ENCODE data around the gene NDRG4. TPM values are rescaled to one million over a fixed set of nuclear protein-coding genes. Genes with fewer than 3 reads are reported as not detected.
A peak's percentile ranks its signal among the peaks of the same experiment; 100 is the strongest.

NDRG4 gene
- total RNA-seq: 1 to 10 TPM; 3.0 to 3.6 TPM

DNA sequence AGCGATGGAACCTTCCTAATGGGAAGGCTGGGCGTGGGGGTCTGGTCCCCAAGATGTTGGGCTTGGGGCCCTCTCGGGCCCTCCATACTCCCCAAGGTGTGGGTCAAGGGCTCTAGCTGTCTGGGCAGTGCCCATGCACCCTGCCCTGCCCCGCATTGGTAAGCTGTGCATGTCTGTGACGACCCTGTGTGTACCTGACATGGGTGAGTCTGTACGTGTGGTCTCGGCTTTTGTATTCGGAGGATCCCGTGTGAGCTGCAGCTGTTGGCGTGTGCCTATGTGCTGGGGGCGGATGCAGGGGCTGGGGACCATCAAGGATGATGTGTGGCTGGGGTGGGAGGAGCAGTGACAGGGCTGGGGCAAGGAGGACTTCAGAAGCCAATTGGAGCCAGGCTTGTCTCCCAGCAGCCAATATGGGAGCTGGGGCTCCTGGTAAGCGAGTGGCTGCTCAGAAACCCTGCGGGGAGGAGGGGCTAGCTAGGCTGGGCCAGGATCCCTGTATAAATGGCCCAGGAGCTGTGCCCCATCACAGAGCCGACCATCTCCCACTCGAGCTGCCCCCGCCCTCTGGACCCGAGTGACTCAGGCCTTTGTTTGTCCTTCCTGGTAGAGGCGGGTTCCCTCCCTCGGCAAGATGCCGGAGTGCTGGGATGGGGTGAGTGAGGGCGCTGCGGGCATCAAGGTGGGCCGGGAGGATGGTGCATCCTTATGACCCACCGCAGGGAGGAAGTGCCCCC, at the start of gene NDRG4:
Gene NDRG4, plus strand, starts transcription at position 529 of the 737 bp plus-strand sequence. Its CDS starts 106 bp downstream, at position 635.
- Mint-ChIP-seq H3K4me1 (ENCODE audit: low read depth) (peaks cover 20% of the 10 kb centered on the region), H3K9me3 (no peaks in the 10 kb centered on the region), H3K27me3 (ENCODE audit: low read depth) (no peaks in the 10 kb centered on the region), H3K36me3 (ENCODE audit: low read depth) (no peaks in the 10 kb centered on the region), H3K4me3 (peak within 1 kb of the TSS; percentile 74), H3K27ac (no peak within 1 kb of the TSS)
- CTCF ChIA-PET: interaction anchor here (1.1 to 1.7 kb wide), 5 partner anchors 12 to 257 kb away, joined by 3 to 6 read pairs (median 4); no protein-coding TSS in a partner anchor
- peak; percentile 61 for DNase-seq
- intact Hi-C loops (cut with micrococcal nuclease): loop anchor here (2.0 kb wide), 1 partner anchor 15 kb away; the partner anchor contains the start of gene SETD6

DNA sequence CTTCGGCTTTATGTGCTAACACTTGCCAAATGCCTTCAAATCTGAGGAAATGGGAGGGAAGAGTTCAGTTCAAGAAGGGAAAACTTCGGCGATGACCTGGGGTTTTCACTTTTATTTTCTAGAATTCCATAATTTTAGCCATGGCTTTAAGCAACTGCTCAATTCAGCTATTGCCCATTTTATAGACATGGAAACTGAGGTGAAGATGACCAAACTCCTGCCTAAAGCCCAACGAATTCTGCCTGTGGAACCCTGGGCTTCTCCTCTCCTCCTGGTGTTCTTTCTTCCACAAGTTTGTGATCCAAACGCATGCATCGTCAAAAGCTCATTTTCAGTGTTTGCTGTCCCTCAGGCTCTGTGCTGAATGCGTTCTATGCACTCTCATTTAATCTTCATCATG, 49.4 kb upstream of the NDRG4 start:
- Mint-ChIP-seq H3K36me3 (ENCODE audit: low read depth) (no peaks in the 10 kb centered on the region), H3K4me1 (ENCODE audit: low read depth) (no peaks in the 10 kb centered on the region), H3K4me3 (no peak overlapping the region), H3K27ac (no peak overlapping the region), H3K27me3 (ENCODE audit: low read depth) (peaks cover 6% of the 10 kb centered on the region), H3K9me3 (no peaks in the 10 kb centered on the region)
- CTCF ChIA-PET: no interaction called here
- intact Hi-C loops (cut with micrococcal nuclease): no loop called here
- no peak for DNase-seq

DNA sequence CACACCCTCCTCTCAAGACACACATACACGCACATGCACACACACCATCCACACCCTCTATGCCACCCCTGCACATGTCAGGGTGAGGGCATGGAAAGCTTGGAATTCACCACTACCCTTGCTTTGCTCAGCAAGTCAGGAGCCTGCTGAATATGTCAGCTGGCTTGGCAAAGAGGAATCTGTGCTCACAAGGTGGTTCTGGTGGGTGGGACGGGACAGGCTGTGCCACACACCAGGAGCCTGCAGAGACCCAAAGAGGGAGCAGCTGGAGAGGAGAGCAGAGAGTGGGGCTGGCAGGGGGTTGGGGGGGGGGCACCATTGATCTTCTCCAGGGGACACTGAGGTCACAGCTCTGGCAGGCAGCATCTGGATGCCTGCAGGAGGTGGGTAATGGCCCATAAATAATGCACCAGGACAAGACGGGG, 48.7 kb upstream of the NDRG4 start:
- no peaks in the 10 kb centered on the region for H3K4me1 Mint-ChIP-seq (ENCODE audit: low read depth)
- peaks cover 6% of the 10 kb centered on the region for H3K27me3 Mint-ChIP-seq (ENCODE audit: low read depth)
- intact Hi-C loops (cut with micrococcal nuclease): no loop called here
- H3K4me3 Mint-ChIP-seq: no peak overlapping the region
- CTCF ChIA-PET: no interaction called here
- H3K9me3 Mint-ChIP-seq: no peaks in the 10 kb centered on the region
- H3K27ac Mint-ChIP-seq: no peak overlapping the region
- H3K36me3 Mint-ChIP-seq (ENCODE audit: low read depth): no peaks in the 10 kb centered on the region
- no peak for DNase-seq

DNA sequence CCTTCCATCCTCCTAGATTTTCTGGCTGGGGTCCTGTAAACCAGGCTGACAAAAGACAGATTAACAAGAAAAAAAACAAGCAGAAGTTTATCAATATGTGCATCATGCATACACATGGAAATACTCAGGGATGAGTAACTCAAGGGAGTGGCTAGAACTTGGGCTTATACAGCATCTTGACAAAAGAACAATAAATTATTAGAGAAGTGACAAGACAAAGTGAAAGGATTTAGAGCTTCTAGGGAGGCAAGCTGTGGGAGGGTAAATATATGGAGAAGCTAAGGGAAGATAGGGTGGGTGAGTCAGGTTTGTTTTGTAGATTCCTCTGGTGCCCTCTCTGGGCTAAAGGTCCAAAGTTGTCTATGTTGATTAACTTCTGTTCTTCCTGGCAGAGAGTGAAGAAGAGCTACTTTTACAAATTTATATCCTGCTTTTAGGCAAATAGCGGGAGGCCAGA, 48.0 kb upstream of the NDRG4 start:
- intact Hi-C loops (cut with micrococcal nuclease): no loop called here
- H3K27ac Mint-ChIP-seq: no peak overlapping the region

GRCh38 chr16:58452640-58453039, 47.3 kb upstream of the NDRG4 start:
- H3K9me3 Mint-ChIP-seq: no peaks in the 10 kb centered on the region
- CTCF ChIA-PET: interaction anchor here (0.6 kb wide), 1 partner anchor 43 kb away, joined by 3 read pairs; no protein-coding TSS in a partner anchor
- intact Hi-C loops (cut with micrococcal nuclease): no loop called here
- H3K27ac Mint-ChIP-seq: no peak overlapping the region
- H3K27me3 Mint-ChIP-seq (ENCODE audit: low read depth): peaks cover 6% of the 10 kb centered on the region
- H3K4me1 Mint-ChIP-seq (ENCODE audit: low read depth): no peaks in the 10 kb centered on the region
- no peaks in the 10 kb centered on the region for H3K36me3 Mint-ChIP-seq (ENCODE audit: low read depth)
- H3K4me3 Mint-ChIP-seq: no peak overlapping the region
- no peak for DNase-seq

More for the DNA sequence above, 48.0 kb upstream of the NDRG4 start:
- Mint-ChIP-seq H3K36me3 (ENCODE audit: low read depth) (no peaks in the 10 kb centered on the region), H3K4me3 (no peak overlapping the region), H3K4me1 (ENCODE audit: low read depth) (no peaks in the 10 kb centered on the region), H3K27me3 (ENCODE audit: low read depth) (peaks cover 6% of the 10 kb centered on the region), H3K9me3 (no peaks in the 10 kb centered on the region)
- DNase-seq: no peak
- CTCF ChIA-PET: interaction anchor here (0.6 kb wide), 1 partner anchor 43 kb away, joined by 3 read pairs; no protein-coding TSS in a partner anchor

- intact Hi-C loops (cut with micrococcal nuclease): no loop called here
- Mint-ChIP-seq H3K9me3 (no peaks in the 10 kb centered on the region), H3K36me3 (ENCODE audit: low read depth) (no peaks in the 10 kb centered on the region), H3K27ac (no peak overlapping the region), H3K4me3 (no peak overlapping the region), H3K27me3 (ENCODE audit: low read depth) (no peaks in the 10 kb centered on the region), H3K4me1 (ENCODE audit: low read depth) (peaks cover 3% of the 10 kb centered on the region)
- no peak for DNase-seq
- CTCF ChIA-PET: interaction anchor here (0.6 to 0.7 kb wide), 5 partner anchors 23 to 364 kb away, joined by 3 to 5 read pairs (median 3); no protein-coding TSS in a partner anchor
Measured at GRCh38 chr16:58454178-58454577, 45.8 kb upstream of the NDRG4 start.

DNA sequence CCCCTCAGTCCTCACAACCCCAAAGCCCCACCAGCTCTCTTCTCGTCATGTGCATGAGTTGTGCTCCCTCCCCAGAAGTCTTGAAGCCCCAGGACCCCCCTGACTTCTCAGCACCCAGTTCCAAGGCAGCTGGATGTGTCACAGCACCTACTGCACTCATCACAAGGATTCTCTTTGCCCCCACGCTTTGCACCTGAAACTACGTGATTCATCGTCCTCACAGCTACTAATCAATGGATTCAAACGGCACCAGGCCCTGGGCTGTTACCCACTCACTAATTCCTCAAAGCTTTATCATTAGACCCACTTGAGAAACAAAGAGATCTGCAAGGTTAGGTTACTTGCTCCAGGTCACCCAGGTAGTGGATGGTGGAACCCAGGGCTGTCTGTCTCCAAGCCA, 45.1 kb upstream of the NDRG4 start:
- Mint-ChIP-seq H3K27ac (no peak overlapping the region), H3K27me3 (ENCODE audit: low read depth) (no peaks in the 10 kb centered on the region), H3K4me3 (no peak overlapping the region), H3K36me3 (ENCODE audit: low read depth) (no peaks in the 10 kb centered on the region), H3K4me1 (ENCODE audit: low read depth) (peaks cover 8% of the 10 kb centered on the region), H3K9me3 (no peaks in the 10 kb centered on the region)
- CTCF ChIA-PET: interaction anchor here (0.6 kb wide), 1 partner anchor 363 kb away, joined by 3 read pairs; no protein-coding TSS in a partner anchor
- no peak for DNase-seq
- intact Hi-C loops (cut with micrococcal nuclease): no loop called here

DNA sequence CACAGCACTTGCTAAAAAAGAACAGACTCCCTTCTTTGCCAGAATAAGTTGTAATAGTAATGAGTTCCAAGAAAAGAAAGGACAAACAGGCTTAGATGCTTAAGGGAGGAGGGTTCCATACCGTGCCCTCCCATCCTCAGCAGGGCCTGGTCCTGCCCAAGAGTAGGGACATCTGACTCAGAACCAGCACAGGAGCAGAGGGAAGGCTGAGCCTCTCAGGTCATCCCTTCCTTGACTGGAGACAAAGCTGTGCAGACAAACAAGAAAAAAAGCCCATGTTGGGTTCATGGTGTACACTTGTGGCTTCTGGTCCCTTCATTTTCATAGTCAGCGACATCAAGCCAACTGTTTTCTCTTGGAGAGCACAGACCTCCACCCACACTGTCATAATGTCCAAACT, 44.2 kb upstream of the NDRG4 start:
- Mint-ChIP-seq H3K4me3 (no peak overlapping the region), H3K36me3 (ENCODE audit: low read depth) (no peaks in the 10 kb centered on the region), H3K27ac (no peak overlapping the region), H3K9me3 (no peaks in the 10 kb centered on the region), H3K27me3 (ENCODE audit: low read depth) (peaks cover 1% of the 10 kb centered on the region), H3K4me1 (ENCODE audit: low read depth) (peaks cover 8% of the 10 kb centered on the region)
- DNase-seq: no peak
- intact Hi-C loops (cut with micrococcal nuclease): no loop called here
- CTCF ChIA-PET: no interaction called here

DNA sequence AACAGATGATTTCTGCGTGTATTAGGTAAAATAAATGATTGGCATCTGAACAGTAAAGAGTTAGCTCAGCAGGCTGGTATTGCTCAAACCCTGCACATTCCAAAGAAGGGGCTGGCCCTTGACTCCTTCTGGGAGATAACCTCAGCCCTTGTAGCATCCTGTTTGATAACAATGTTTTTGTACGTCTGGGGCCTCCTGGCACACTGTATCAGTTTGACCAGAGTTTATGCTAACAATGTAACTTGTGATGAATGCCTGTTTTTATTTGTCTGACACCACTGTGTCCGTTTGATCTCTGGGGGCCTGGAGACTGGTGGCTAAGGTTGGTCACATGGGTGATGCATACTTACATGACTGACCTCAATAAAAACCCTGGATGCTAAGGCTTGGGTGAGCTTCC, 43.8 kb upstream of the NDRG4 start:
- H3K4me1 Mint-ChIP-seq (ENCODE audit: low read depth): peaks cover 8% of the 10 kb centered on the region
- H3K36me3 Mint-ChIP-seq (ENCODE audit: low read depth): no peaks in the 10 kb centered on the region
- intact Hi-C loops (cut with micrococcal nuclease): no loop called here
- no peak overlapping the region for H3K27ac Mint-ChIP-seq
- no peaks in the 10 kb centered on the region for H3K9me3 Mint-ChIP-seq
- H3K4me3 Mint-ChIP-seq: no peak overlapping the region
- peaks cover 6% of the 10 kb centered on the region for H3K27me3 Mint-ChIP-seq (ENCODE audit: low read depth)
- CTCF ChIA-PET: no interaction called here
- no peak for DNase-seq

GRCh38 chr16:58458606-58459343, 41.2 kb upstream of the NDRG4 start:
- Mint-ChIP-seq H3K4me1 (ENCODE audit: low read depth) (peaks cover 8% of the 10 kb centered on the region), H3K36me3 (ENCODE audit: low read depth) (no peaks in the 10 kb centered on the region), H3K27ac (no peak overlapping the region)

DNA sequence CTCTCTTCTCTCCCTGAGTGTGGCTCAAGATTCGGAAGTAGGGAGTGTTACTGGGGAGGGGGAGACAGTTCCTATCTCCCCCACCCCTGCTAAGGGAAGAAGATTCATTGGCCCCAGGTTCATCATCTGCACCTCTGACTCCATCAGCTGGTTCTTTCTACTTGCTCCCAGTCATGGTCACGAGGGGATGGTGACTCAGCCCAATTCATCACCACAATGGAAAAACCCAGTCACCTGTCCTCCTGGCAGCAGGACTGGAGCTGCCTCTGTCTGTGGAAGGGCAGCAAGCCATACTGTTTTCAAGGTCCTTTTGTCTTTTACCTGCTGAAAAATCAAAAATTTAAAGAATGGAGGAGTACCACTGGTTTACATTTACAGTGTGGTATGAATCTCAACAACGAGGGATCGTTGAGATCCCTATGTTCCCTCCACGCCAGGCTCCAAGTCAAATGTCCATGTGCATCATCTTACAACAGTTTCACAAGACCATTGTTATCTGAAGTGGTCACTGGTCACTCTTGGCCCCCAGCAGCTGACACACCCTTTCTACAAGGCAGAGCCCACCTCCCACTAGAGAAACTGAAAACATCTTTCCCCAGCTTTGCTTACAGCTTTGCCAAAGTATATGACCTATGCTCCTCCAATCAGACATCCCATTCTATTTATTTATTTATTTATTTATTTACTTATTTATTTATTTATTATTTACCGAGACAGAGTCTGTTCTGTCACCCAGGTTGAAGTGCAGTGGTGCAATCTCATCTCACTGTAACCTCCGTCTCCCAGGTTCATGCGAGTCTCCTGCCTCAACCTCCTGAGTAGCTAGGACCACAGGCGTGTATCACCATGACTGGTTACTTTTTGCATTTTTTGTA, 40.4 kb upstream of the NDRG4 start:
- H3K9me3 Mint-ChIP-seq: no peaks in the 10 kb centered on the region
- H3K27ac Mint-ChIP-seq: no peak overlapping the region
- no peak overlapping the region for H3K4me3 Mint-ChIP-seq
- CTCF ChIA-PET: interaction anchor here (0.6 to 0.9 kb wide), 2 partner anchors 21 to 123 kb away, joined by 3 to 4 read pairs; no protein-coding TSS in a partner anchor
- intact Hi-C loops (cut with micrococcal nuclease): loop anchor here (1.0 to 2.0 kb wide), 2 partner anchors 35 to 67 kb away; partner anchors contain the start of gene GINS3
- peaks cover 25% of the 10 kb centered on the region for H3K27me3 Mint-ChIP-seq (ENCODE audit: low read depth)
- H3K36me3 Mint-ChIP-seq (ENCODE audit: low read depth): no peaks in the 10 kb centered on the region
- DNase-seq: peak; percentile 87
- peaks cover 8% of the 10 kb centered on the region for H3K4me1 Mint-ChIP-seq (ENCODE audit: low read depth)

More at GRCh38 chr16:58458606-58459343, 41.2 kb upstream of the NDRG4 start:
- intact Hi-C loops (cut with micrococcal nuclease): loop anchor here (1.0 to 2.0 kb wide), 2 partner anchors 36 to 66 kb away; partner anchors contain the start of gene GINS3
- CTCF ChIA-PET: interaction anchor here (0.6 to 0.9 kb wide), 2 partner anchors 36 to 122 kb away, joined by 3 to 4 read pairs; no protein-coding TSS in a partner anchor
- H3K4me3 Mint-ChIP-seq: no peak overlapping the region
- no peak for DNase-seq
- H3K27me3 Mint-ChIP-seq (ENCODE audit: low read depth): peaks cover 23% of the 10 kb centered on the region
- no peaks in the 10 kb centered on the region for H3K9me3 Mint-ChIP-seq
